Neural crest cell (in vitro differentiated cells): ENCODE measurements around the gene NRSN1. TPM values are rescaled to one million over a fixed set of nuclear protein-coding genes. Genes with fewer than 3 reads are reported as not detected.

Experiments
- DNase-seq: peaks from one replicate; pipeline ENCODE4 v3.0.0; 2021; ENCODE audit warnings: low read depth, mixed read lengths, low spot score
- H3K27ac Mint-ChIP-seq: one replicate; pipeline ENCODE4 v1.8.0; 2021; ENCODE audit warnings: mild to moderate bottlenecking, mixed read lengths; ENCODE audit not compliant: unreplicated experiment
- H3K27me3 Mint-ChIP-seq: 2 replicates; pipeline ENCODE4 v1.8.0; 2021; ENCODE audit warnings: low read depth, mild to moderate bottlenecking, mixed read lengths
- H3K36me3 Mint-ChIP-seq: 2 replicates; pipeline ENCODE4 v1.8.0; 2021; ENCODE audit warnings: low read depth, mild to moderate bottlenecking, mixed read lengths
- H3K4me1 Mint-ChIP-seq: 2 replicates; pipeline ENCODE4 v1.8.0; 2021; ENCODE audit warnings: mixed read lengths
- H3K4me3 Mint-ChIP-seq: one replicate; pipeline ENCODE4 v1.8.0; 2021; ENCODE audit warnings: mild to moderate bottlenecking, mixed read lengths
- H3K9me3 Mint-ChIP-seq: 2 replicates; pipeline ENCODE4 v1.8.0; 2021; ENCODE audit warnings: mixed read lengths
- CTCF ChIP-seq: fragments of 200-600 bp; sonication (generic); conservative IDR thresholded peaks from 2 replicates; pipeline ENCODE4 v1.5.0; 2021; ENCODE audit warnings: antibody characterized with exemption, mild to moderate bottlenecking
- total RNA-seq: library from RNA; stranded (reverse); gene quantifications from 2 replicates; pipeline ENCODE4 v1.2.1, GENCODE V29; 2021

NRSN1 gene
- total RNA-seq, 1 donor from 2014 or later = 0.54 TPM

GRCh38 chr6:24122139-24122538, 3.9 kb upstream of the NRSN1 start:
- DNase-seq = no peak
- no peaks in the 10 kb centered on the region for H3K9me3 Mint-ChIP-seq
- H3K36me3 Mint-ChIP-seq = no peaks in the 10 kb centered on the region
- no peak for TF ChIP-seq CTCF
- peaks cover 10% of the 10 kb centered on the region for H3K4me1 Mint-ChIP-seq
- H3K4me3 Mint-ChIP-seq = no peak overlapping the region
- no peak overlapping the region for H3K27ac Mint-ChIP-seq
- H3K27me3 Mint-ChIP-seq = peaks cover 56% of the 10 kb centered on the region

- DNase-seq = peak; percentile 70
- peaks cover 10% of the 10 kb centered on the region for H3K4me1 Mint-ChIP-seq
- peak overlapping the region; percentile 83 for H3K4me3 Mint-ChIP-seq
- no peaks in the 10 kb centered on the region for H3K9me3 Mint-ChIP-seq
- TF ChIP-seq CTCF = no peak
- H3K27me3 Mint-ChIP-seq = peaks cover 65% of the 10 kb centered on the region
- no peaks in the 10 kb centered on the region for H3K36me3 Mint-ChIP-seq
- H3K27ac Mint-ChIP-seq = no peak overlapping the region
Observed at GRCh38 chr6:24126586-24127192, 674 bp downstream of the NRSN1 start.

GRCh38 chr6:24127316-24127715, 1.3 kb downstream of the NRSN1 start:
- H3K9me3 Mint-ChIP-seq = no peaks in the 10 kb centered on the region
- peaks cover 66% of the 10 kb centered on the region for H3K27me3 Mint-ChIP-seq
- no peak overlapping the region for H3K4me3 Mint-ChIP-seq
- no peaks in the 10 kb centered on the region for H3K36me3 Mint-ChIP-seq
- H3K4me1 Mint-ChIP-seq = peaks cover 10% of the 10 kb centered on the region
- H3K27ac Mint-ChIP-seq = no peak overlapping the region
- DNase-seq = no peak
- TF ChIP-seq CTCF = no peak

GRCh38 chr6:24131751-24132150, 5.7 kb downstream of the NRSN1 start:
- H3K9me3 Mint-ChIP-seq = no peaks in the 10 kb centered on the region
- no peak overlapping the region for H3K27ac Mint-ChIP-seq
- TF ChIP-seq CTCF = no peak
- peaks cover 59% of the 10 kb centered on the region for H3K27me3 Mint-ChIP-seq
- H3K4me3 Mint-ChIP-seq = no peak overlapping the region
- no peaks in the 10 kb centered on the region for H3K36me3 Mint-ChIP-seq
- DNase-seq = no peak
- peaks cover 3% of the 10 kb centered on the region for H3K4me1 Mint-ChIP-seq

GRCh38 chr6:24139080-24139479, 13.1 kb downstream of the NRSN1 start:
- no peaks in the 10 kb centered on the region for H3K4me1 Mint-ChIP-seq
- H3K27ac Mint-ChIP-seq = no peak overlapping the region
- TF ChIP-seq CTCF = no peak
- no peaks in the 10 kb centered on the region for H3K36me3 Mint-ChIP-seq
- H3K27me3 Mint-ChIP-seq = peaks cover 31% of the 10 kb centered on the region
- no peak for DNase-seq
- H3K9me3 Mint-ChIP-seq = no peaks in the 10 kb centered on the region
- no peak overlapping the region for H3K4me3 Mint-ChIP-seq
